Vagina (tissue), 2 donors: ENCODE results near the gene RBMX2.

Source experiments
- POLR2A ChIP-seq, 2 donors: fragments of 450-650 bp; IDR thresholded peaks; one replicate each; pipeline ENCODE4 v1.6.1; 2017; ENCODE audit warnings: antibody characterized with exemption in 2 of 2, mild to moderate bottlenecking in 2 of 2, moderate library complexity in 2 of 2
- TF ChIP-seq, protein P1 (sequence below), 3 experiments: fragments of 450-650 bp in 2 of 3; fragments of 200-600 bp in 1 of 3; sonication (generic) in 1 of 3; IDR thresholded peaks; one replicate each; pipeline ENCODE4 v1.5.1; 2017 to 2019; ENCODE audit warnings: antibody characterized with exemption in 3 of 3, mild to moderate bottlenecking in 2 of 3, moderate library complexity in 2 of 3

DNA sequence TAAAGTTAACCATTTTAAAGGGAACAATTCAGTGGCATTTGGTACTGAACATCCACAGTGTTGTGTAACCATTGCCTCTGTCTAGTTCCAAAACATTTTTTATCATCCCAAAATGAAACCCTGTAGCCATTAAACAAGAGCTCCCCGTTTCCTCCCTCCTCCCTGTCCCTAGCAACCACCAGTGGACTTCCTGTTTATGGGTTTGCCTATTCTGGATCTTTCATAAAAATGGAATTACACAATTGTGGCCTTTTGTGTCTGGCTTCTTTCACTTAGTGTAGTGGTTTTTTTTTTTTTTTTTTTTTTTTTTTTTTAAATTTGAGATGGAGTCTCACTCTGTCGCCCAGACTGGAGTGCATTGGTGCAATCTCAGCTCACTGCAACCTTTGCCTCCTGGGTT, 11.6 kb downstream of the RBMX2 start:
- TF ChIP-seq, protein P1, sequence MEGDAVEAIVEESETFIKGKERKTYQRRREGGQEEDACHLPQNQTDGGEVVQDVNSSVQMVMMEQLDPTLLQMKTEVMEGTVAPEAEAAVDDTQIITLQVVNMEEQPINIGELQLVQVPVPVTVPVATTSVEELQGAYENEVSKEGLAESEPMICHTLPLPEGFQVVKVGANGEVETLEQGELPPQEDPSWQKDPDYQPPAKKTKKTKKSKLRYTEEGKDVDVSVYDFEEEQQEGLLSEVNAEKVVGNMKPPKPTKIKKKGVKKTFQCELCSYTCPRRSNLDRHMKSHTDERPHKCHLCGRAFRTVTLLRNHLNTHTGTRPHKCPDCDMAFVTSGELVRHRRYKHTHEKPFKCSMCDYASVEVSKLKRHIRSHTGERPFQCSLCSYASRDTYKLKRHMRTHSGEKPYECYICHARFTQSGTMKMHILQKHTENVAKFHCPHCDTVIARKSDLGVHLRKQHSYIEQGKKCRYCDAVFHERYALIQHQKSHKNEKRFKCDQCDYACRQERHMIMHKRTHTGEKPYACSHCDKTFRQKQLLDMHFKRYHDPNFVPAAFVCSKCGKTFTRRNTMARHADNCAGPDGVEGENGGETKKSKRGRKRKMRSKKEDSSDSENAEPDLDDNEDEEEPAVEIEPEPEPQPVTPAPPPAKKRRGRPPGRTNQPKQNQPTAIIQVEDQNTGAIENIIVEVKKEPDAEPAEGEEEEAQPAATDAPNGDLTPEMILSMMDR (IDR thresholded peaks at IDR 0.05): no peak
- TF ChIP-seq POLR2A (IDR thresholded peaks at IDR 0.05): no peak
